SU-DHL-6 (cell line): ENCODE results near the gene AMMECR1.

Source experiments
- H2AFZ ChIP-seq: fragments of 200-600 bp; sonication (generic); 2 replicates; pipeline ENCODE4 v1.6.1; 2014; ENCODE audit warnings: low read depth, mild to moderate bottlenecking, moderate library complexity, mixed read lengths, antibody characterized with exemption, low read length; ENCODE audit not compliant: severe bottlenecking
- H3F3A ChIP-seq: fragments of 200-600 bp; shearing (Covaris generic); 2 replicates; pipeline ENCODE4 v1.6.0; 2016; ENCODE audit warnings: antibody characterized with exemption, mild to moderate bottlenecking; ENCODE audit not compliant: insufficient read depth
- H3K27ac ChIP-seq: fragments of 200-600 bp; sonication (generic); 2 replicates; pipeline ENCODE4 v1.5.1; 2016; ENCODE audit warnings: low read depth, mild to moderate bottlenecking, low read length, moderate library complexity, mixed read lengths
- H3K27me3 ChIP-seq: fragments of 200-600 bp; sonication (generic), shearing (Covaris generic); 2 replicates; pipeline ENCODE4 v1.6.0; 2014; ENCODE audit warnings: mild to moderate bottlenecking, low read length
- H3K36me3 ChIP-seq: fragments of 200-600 bp; sonication (generic); 2 replicates; pipeline ENCODE4 v1.6.1; 2014; ENCODE audit warnings: mild to moderate bottlenecking, low read length, mixed read lengths
- H3K4me2 ChIP-seq: fragments of 300-600, 200-600 bp; shearing (Covaris generic), sonication (generic); 2 replicates; pipeline ENCODE4 v1.6.0; 2014; ENCODE audit warnings: low read length, low read depth, mild to moderate bottlenecking; ENCODE audit not compliant: poor library complexity, severe bottlenecking
- H3K4me3 ChIP-seq: fragments of 200-600 bp; sonication (generic); 2 replicates; pipeline ENCODE4 v1.5.1; 2014; ENCODE audit warnings: antibody characterized with exemption, low read length, mild to moderate bottlenecking, mixed read lengths; ENCODE audit not compliant: insufficient read depth, poor library complexity, severe bottlenecking
- H3K79me2 ChIP-seq: fragments of 200-600 bp; sonication (generic); 2 replicates; pipeline ENCODE4 v1.6.1; 2014; ENCODE audit warnings: mild to moderate bottlenecking, low read length, moderate library complexity; ENCODE audit not compliant: insufficient read depth
- H3K9ac ChIP-seq: fragments of 200-600 bp; sonication (generic); 2 replicates; pipeline ENCODE4 v1.7.0; 2014; ENCODE audit warnings: mild to moderate bottlenecking, low read length
- H3K9me2 ChIP-seq: fragments of 200-600 bp; sonication (generic); replicated peaks from 2 replicates; pipeline ENCODE4 v1.6.1; 2014; ENCODE audit warnings: low read length; ENCODE audit not compliant: insufficient read depth
- H3K9me3 ChIP-seq: fragments of 200-600 bp; sonication (generic); 2 replicates; pipeline ENCODE4 v1.6.1; 2014; ENCODE audit warnings: low read length, mixed read lengths; ENCODE audit not compliant: insufficient read depth
- H4K20me1 ChIP-seq: fragments of 200-600 bp; sonication (generic); 2 replicates; pipeline ENCODE4 v1.6.1; 2014; ENCODE audit warnings: low read depth, mild to moderate bottlenecking, antibody characterized with exemption, low read length, moderate library complexity, mixed read lengths
- EZH2phosphoT487 ChIP-seq: fragments of 200-600 bp; sonication (generic), shearing (Covaris generic); conservative IDR thresholded peaks from 2 replicates; pipeline ENCODE4 v1.6.1; 2018; ENCODE audit warnings: mild to moderate bottlenecking, antibody characterized with exemption, low read length, moderate library complexity, mixed read lengths
- TF ChIP-seq, protein P1 (sequence below): fragments of 200-600 bp; sonication (generic); IDR thresholded peaks from one replicate; pipeline ENCODE4 v1.5.1; 2017; ENCODE audit warnings: antibody characterized with exemption, mild to moderate bottlenecking, low read length, moderate library complexity; ENCODE audit not compliant: insufficient read depth, poor library complexity, severe bottlenecking

Gene AMMECR1

DNA sequence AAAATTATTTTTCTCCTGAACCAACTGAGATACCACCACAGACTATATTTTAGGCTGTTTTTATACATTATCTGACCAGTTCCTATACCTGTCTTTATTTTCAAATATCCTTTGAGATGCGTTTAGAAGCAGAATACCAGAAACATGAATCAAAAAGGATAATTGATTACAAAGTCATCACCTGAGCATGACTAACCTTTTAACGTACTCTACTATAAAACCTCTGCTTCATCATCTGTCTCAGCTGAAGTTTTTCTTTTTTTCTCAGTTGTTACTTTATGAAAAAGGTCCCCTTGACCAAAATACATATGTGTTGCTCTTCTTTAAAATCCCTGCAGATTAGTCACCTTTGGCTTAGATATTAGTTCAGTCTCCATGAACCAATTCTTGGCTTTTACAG, 109.8 kb downstream of the AMMECR1 start:
- Histone ChIP-seq H3F3A (no peaks in the 10 kb centered on the region), H3K27me3 (no peaks in the 10 kb centered on the region), H3K79me2 (no peaks in the 10 kb centered on the region), H2AFZ (no peak overlapping the region), H3K9ac (no peak overlapping the region), H3K4me2 (no peak overlapping the region), H3K9me2 (no peaks in the 10 kb centered on the region), H4K20me1 (no peaks in the 10 kb centered on the region), H3K4me3 (no peak overlapping the region), H3K27ac (no peak overlapping the region), H3K9me3 (no peaks in the 10 kb centered on the region), H3K36me3 (no peaks in the 10 kb centered on the region)
- TF ChIP-seq EZH2phosphoT487: no peak
- TF ChIP-seq, protein P1, sequence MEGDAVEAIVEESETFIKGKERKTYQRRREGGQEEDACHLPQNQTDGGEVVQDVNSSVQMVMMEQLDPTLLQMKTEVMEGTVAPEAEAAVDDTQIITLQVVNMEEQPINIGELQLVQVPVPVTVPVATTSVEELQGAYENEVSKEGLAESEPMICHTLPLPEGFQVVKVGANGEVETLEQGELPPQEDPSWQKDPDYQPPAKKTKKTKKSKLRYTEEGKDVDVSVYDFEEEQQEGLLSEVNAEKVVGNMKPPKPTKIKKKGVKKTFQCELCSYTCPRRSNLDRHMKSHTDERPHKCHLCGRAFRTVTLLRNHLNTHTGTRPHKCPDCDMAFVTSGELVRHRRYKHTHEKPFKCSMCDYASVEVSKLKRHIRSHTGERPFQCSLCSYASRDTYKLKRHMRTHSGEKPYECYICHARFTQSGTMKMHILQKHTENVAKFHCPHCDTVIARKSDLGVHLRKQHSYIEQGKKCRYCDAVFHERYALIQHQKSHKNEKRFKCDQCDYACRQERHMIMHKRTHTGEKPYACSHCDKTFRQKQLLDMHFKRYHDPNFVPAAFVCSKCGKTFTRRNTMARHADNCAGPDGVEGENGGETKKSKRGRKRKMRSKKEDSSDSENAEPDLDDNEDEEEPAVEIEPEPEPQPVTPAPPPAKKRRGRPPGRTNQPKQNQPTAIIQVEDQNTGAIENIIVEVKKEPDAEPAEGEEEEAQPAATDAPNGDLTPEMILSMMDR: no peak

DNA sequence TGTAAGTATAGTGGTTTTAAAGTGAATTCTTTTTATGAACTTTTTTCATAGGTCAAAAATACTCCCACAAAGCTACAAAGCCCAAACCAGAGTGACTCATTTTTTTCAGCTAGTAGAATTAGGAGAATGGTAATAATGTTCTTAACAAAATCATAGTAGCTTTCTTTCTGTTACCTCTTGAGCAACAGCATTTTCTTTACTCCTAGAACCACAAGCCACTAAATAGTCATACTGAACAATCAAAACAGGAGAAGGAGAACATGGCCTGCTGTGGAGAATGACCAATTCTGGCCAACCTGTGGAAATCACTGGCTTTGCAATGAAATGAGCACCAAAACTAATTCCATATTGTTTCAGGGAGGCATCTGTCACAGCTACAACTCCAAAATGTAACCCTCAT, 112.9 kb downstream of the AMMECR1 start:
- H4K20me1 ChIP-seq: no peaks in the 10 kb centered on the region
- TF ChIP-seq, protein P1: no peak
- no peak for TF ChIP-seq EZH2phosphoT487
- no peak overlapping the region for H3K27ac ChIP-seq
- no peaks in the 10 kb centered on the region for H3F3A ChIP-seq
- no peak overlapping the region for H3K4me2 ChIP-seq
- H2AFZ ChIP-seq: no peak overlapping the region
- H3K36me3 ChIP-seq: no peaks in the 10 kb centered on the region
- no peak overlapping the region for H3K9ac ChIP-seq
- no peaks in the 10 kb centered on the region for H3K27me3 ChIP-seq
- H3K9me2 ChIP-seq: no peaks in the 10 kb centered on the region
- no peaks in the 10 kb centered on the region for H3K79me2 ChIP-seq
- no peaks in the 10 kb centered on the region for H3K9me3 ChIP-seq
- no peak overlapping the region for H3K4me3 ChIP-seq

DNA sequence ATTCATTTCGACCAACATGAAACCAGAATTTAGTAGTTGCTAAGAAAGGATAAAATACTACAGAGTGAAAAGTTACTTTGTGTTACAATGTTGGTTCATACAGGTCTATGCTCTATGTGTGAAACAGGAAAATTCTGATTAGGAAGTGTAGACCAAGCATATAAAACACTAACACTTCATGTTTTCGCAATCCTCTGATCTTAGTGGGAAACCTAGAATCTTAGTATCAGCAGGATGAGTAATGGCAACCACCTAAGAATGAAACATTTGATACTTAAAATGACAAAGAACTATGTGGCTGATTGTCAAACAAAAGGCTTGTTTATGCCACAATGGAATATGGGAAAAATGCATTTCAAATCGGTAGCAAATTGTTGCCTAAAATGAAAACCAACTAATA, 116.1 kb downstream of the AMMECR1 start:
- Histone ChIP-seq H3K27me3 (no peaks in the 10 kb centered on the region), H3K79me2 (no peaks in the 10 kb centered on the region), H2AFZ (no peak overlapping the region), H3K36me3 (no peaks in the 10 kb centered on the region), H3K4me2 (no peak overlapping the region), H3K9ac (no peak overlapping the region), H3F3A (no peaks in the 10 kb centered on the region), H3K9me2 (no peaks in the 10 kb centered on the region), H4K20me1 (no peaks in the 10 kb centered on the region), H3K27ac (no peak overlapping the region), H3K4me3 (no peak overlapping the region), H3K9me3 (no peaks in the 10 kb centered on the region)
- no peak for TF ChIP-seq EZH2phosphoT487
- TF ChIP-seq, protein P1: no peak

DNA sequence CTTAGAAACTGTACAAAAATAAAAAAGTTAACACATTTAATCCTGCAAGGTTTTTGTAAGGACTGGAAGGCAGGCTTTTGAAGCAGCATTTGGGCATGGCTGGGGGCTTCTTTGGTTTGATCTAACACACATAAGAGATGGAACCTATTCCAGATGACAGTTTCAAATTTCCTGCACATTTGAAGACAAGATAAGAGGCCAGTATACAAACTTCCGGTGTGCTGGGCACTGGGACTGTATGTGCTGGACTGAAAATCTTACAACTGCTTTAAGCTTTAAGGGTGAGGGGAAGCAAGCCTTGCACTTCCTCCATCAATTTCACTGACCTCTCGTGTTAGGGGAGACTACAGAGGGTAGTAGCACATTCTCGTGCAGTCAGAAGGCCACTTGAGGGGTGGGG, 122.9 kb downstream of the AMMECR1 start:
- H3K79me2 ChIP-seq: no peaks in the 10 kb centered on the region
- H3K9me2 ChIP-seq: no peaks in the 10 kb centered on the region
- H3K4me2 ChIP-seq: no peak overlapping the region
- no peak overlapping the region for H3K9ac ChIP-seq
- no peaks in the 10 kb centered on the region for H3F3A ChIP-seq
- H3K27me3 ChIP-seq: no peaks in the 10 kb centered on the region
- no peaks in the 10 kb centered on the region for H4K20me1 ChIP-seq
- no peaks in the 10 kb centered on the region for H3K9me3 ChIP-seq
- H3K36me3 ChIP-seq: no peaks in the 10 kb centered on the region
- H3K4me3 ChIP-seq: no peak overlapping the region
- no peak overlapping the region for H2AFZ ChIP-seq
- H3K27ac ChIP-seq: no peak overlapping the region
- no peak for TF ChIP-seq EZH2phosphoT487
- TF ChIP-seq, protein P1: no peak
